Lower leg skin (tissue), 4 donors: ENCODE results near the gene HEATR9. TPM values are rescaled to one million over a fixed set of nuclear protein-coding genes. Genes with fewer than 3 reads are reported as not detected.

Experiments
- DNase-seq, 2 donors: peaks; one replicate each; pipeline ENCODE4 v3.0.0-alpha.2; 2019; ENCODE audit warnings: low spot score in 2 of 2
- H3K4me3 ChIP-seq: fragments of 200-600 bp; sonication (generic); 2 replicates; pipeline ENCODE4 v1.5.1; 2017; ENCODE audit warnings: mild to moderate bottlenecking, low read depth; ENCODE audit not compliant: poor library complexity, severe bottlenecking
- CTCF ChIP-seq, 3 donors: fragments of 450-650 bp; IDR thresholded peaks; one replicate each; pipeline ENCODE4 v1.5.1; 2016; ENCODE audit warnings: antibody characterized with exemption in 3 of 3, mild to moderate bottlenecking in 3 of 3, moderate library complexity in 2 of 3
- POLR2A ChIP-seq, 2 donors: fragments of 450-650 bp; IDR thresholded peaks; one replicate each; pipeline ENCODE4 v1.6.1; 2016 to 2017; ENCODE audit warnings: antibody characterized with exemption in 2 of 2, mild to moderate bottlenecking in 1 of 2, moderate library complexity in 1 of 2
- WGBS, 2 donors: methylation state at CpG; one replicate each; pipeline ENCODE4 v1.1.5; 2018; 5-methylcytosine and 5-hydroxymethylcytosine counted together
- intact Hi-C: fragments of 100-400 bp; cut with DNase I; formaldehyde crosslinking; loops from one replicate; pipeline ENCODE4 v1.15.0; 2023; ENCODE audit warnings: low total_unique reads
- total RNA-seq, 4 donors: library from RNA; depleted of rRNA; stranded (reverse); fragments of >200 nt; gene quantifications; one replicate each; pipeline ENCODE4 v1.1.0, GENCODE V29; 2016

The HEATR9 gene
- total RNA-seq, 4 donors from 2014 or later, result not detected

GRCh38 chr17:35847633-35848373 is 20.9 kb downstream of the HEATR9 start:
- intact Hi-C loops, result no loop called here
- 75 to 90% methylated on average over 4 of the region's 4 CpGs for WGBS, 2 donors
- no peak for TF ChIP-seq CTCF (IDR thresholded peaks at IDR 0.05)
- TF ChIP-seq POLR2A (IDR thresholded peaks at IDR 0.05), result no peak
- no peak overlapping the region for H3K4me3 ChIP-seq
- DNase-seq, result no peak

DNA sequence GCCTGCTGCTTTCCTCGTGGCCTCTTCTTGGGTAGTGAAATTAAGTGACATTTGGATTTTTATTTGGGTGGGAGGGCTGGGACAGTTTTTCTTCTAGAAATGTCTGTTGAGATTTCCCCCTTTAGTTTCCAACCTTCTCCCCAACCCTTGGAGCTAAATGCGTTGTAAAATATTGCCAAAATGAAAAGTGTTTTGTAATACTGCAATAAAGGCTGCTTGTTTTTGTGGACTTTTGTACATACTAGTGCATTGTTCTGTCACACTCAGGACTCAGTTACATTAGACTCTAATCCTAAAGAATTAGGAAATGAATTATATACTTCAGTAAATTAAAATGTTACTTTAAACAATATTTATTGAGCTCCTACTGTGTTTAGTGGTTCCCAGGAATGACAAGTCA is 21.7 kb downstream of the HEATR9 start:
- no peak for TF ChIP-seq CTCF (IDR thresholded peaks at IDR 0.05)
- no peak for TF ChIP-seq POLR2A (IDR thresholded peaks at IDR 0.05)
- intact Hi-C loops, result no loop called here
- DNase-seq, result no peak
- WGBS, 2 donors, result 65% methylated on average over 2 of the region's 2 CpGs
- H3K4me3 ChIP-seq, result no peak overlapping the region

- intact Hi-C loops, result no loop called here
- no peak overlapping the region for H3K4me3 ChIP-seq
- WGBS, 2 donors, result 87 to 94% methylated on average over 3 of the region's 3 CpGs
- TF ChIP-seq CTCF (IDR thresholded peaks at IDR 0.05), result no peak
- TF ChIP-seq POLR2A (IDR thresholded peaks at IDR 0.05), result no peak
- DNase-seq, result no peak
Measured at GRCh38 chr17:35846055-35846809, 22.5 kb downstream of the HEATR9 start.

DNA sequence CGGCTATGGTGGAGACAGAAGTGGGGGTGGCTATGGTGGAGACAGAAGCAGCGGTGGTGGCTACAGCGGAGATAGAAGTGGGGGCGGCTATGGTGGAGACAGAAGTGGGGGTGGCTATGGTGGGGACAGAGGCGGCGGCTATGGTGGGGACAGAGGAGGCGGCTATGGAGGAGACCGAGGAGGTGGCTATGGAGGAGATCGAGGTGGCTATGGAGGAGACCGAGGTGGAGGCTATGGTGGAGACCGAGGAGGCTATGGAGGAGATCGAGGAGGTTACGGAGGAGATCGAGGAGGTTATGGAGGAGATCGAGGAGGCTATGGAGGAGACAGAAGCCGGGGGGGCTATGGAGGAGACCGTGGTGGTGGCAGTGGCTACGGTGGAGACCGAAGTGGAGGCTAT is 24.1 kb downstream of the HEATR9 start:
- WGBS, 2 donors, result 95 to 98% methylated on average over 19 of the region's 19 CpGs
- DNase-seq, result no peak
- no peak overlapping the region for H3K4me3 ChIP-seq
- intact Hi-C loops, result no loop called here
- TF ChIP-seq POLR2A (IDR thresholded peaks at IDR 0.05), result no peak

GRCh38 chr17:35843698-35844097 is 25.0 kb downstream of the HEATR9 start:
- WGBS, 2 donors, result 92 to 97% methylated on average over 2 of the region's 2 CpGs
- no peak for DNase-seq
- no peak overlapping the region for H3K4me3 ChIP-seq
- intact Hi-C loops, result no loop called here
- TF ChIP-seq POLR2A (IDR thresholded peaks at IDR 0.05) (no peak), CTCF (IDR thresholded peaks at IDR 0.05) (no peak)

DNA sequence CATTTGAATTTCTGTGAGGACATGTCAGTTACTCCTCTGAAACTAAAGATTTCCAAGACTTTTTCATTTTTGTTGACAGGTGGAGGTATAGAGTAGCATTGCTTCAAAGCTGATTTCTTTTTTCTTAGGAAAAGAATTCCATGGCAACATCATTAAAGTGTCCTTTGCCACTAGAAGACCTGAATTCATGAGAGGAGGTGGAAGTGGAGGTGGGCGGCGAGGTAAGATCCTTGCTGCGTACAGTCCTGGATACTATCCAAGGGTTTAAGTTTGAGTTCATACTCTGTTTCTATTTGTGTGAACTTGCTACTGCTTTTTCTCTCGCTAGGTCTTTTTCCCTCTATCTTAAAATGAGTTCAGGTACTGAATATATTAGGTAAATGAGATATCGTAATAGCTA is 26.5 kb downstream of the HEATR9 start:
- intact Hi-C loops, result no loop called here
- WGBS, 2 donors, result 94 to 99% methylated on average over 5 of the region's 5 CpGs
- TF ChIP-seq POLR2A (IDR thresholded peaks at IDR 0.05) (no peak), CTCF (IDR thresholded peaks at IDR 0.05) (no peak)
- no peak overlapping the region for H3K4me3 ChIP-seq
- DNase-seq, result no peak
